ENCODE data around the gene YJEFN3. TPM values are rescaled to one million over a fixed set of nuclear protein-coding genes. Genes with fewer than 3 reads are reported as not detected.

Gene YJEFN3
- total and polyA plus RNA-seq, 2 of the 8 experiments (the other 6 are each of a cell fraction or from before 2014, with no cell fraction given): 5.7 to 9.4 TPM

DNA sequence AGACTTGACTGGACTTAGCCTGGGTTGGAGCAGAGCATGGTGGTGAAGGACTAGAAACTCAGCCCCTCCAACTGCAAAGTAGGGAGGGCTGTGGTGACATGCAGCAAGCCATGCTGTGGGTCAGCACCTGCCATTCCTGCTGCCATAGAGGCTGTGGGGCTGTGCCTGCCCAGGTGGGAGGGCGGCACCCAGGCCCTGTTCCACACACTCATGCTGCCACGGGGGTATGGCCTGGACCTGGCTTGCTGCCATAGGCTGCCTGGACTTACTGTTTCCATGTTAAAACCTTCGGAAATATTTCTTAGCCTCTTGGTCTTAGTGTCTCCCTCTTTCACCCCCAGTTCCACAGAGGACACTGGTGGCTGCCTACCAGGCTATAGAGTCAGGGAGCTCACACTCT is 38.7 kb downstream of the YJEFN3 start:
- Histone ChIP-seq H3K56ac (replicated peaks; ENCODE audit: insufficient read length, low read depth, low read length) (no peak overlapping the region), H3K79me1 (ENCODE audit: low read depth, low read length) (no peaks in the 10 kb centered on the region; the same call in 1 of the 2 replicates), H3K27ac (ENCODE audit: low read depth, low read length) (no peak overlapping the region), H2AFZ (ENCODE audit: low read length) (no peak overlapping the region), H2AK5ac (ENCODE audit: low read depth, low read length) (no peak overlapping the region), H3K9me3 (ENCODE audit: insufficient read depth in 2 of 2, low read depth in 1 of 2, low read length in 1 of 2) (no peaks in the 10 kb centered on the region), H4K8ac (ENCODE audit: extremely low read depth, insufficient read depth, low read length) (no peak overlapping the region), H2BK5ac (ENCODE audit: low read depth, low read length) (no peak overlapping the region; the same call in 1 of the 2 replicates), H3K79me2 (ENCODE audit: control insufficient read depth in 1 of 2, insufficient read depth in 2 of 2, low read length in 2 of 2) (no peaks in the 10 kb centered on the region), H3K14ac (ENCODE audit: insufficient read length) (no peak overlapping the region), H3K23ac (ENCODE audit: insufficient read length) (no peak overlapping the region), H4K5ac (ENCODE audit: insufficient read length, low read depth, low read length) (no peak overlapping the region), H3K4me1 (replicated peaks in 1 of 4; ENCODE audit: control insufficient read depth in 3 of 4, insufficient read depth in 4 of 4, low read length in 3 of 4) (peaks cover 0 to 6% (median 0%) of the 10 kb centered on the region in 4 experiments; a peak in 3 of 7 replicates), H4K20me1 (replicated peaks in 1 of 2; ENCODE audit: control insufficient read depth in 1 of 2, insufficient read depth in 2 of 2, low read length in 2 of 2) (no peaks in the 10 kb centered on the region), H2BK120ac (replicated peaks; ENCODE audit: low read depth, low read length) (no peak overlapping the region), H3K4ac (replicated peaks; ENCODE audit: insufficient read length, low read depth, low read length) (no peak overlapping the region), H3K4me2 (ENCODE audit: insufficient read depth in 1 of 2, low read depth in 2 of 2, low read length in 2 of 2) (no peak overlapping the region), H2BK15ac (ENCODE audit: low read length) (no peak overlapping the region), H2BK20ac (ENCODE audit: low read length) (no peak overlapping the region), H4K91ac (replicated peaks; ENCODE audit: insufficient read length, low read length) (no peak overlapping the region), H3K18ac (ENCODE audit: extremely low read depth, low read length) (no peak overlapping the region), H2BK12ac (ENCODE audit: low read depth, low read length) (no peak overlapping the region), H3K36me3 (ENCODE audit: control insufficient read depth in 2 of 4, insufficient read depth in 4 of 4, low read length in 3 of 4) (no peaks in the 10 kb centered on the region; a peak in 1 of 8 replicates), H3K4me3 (ENCODE audit: extremely low read depth in 1 of 4, insufficient read depth in 2 of 4, low read depth in 3 of 4, low read length in 4 of 4) (no peak overlapping the region), H3K27me3 (replicated peaks in 1 of 4; ENCODE audit: control insufficient read depth in 3 of 4, extremely low read depth in 1 of 4, insufficient read depth in 3 of 4, low read length in 3 of 4) (no peaks in the 10 kb centered on the region), H3K23me2 (ENCODE audit: low read depth, low read length) (no peaks in the 10 kb centered on the region), H3K9ac (replicated peaks in 1 of 4; ENCODE audit: extremely low read depth in 1 of 4, low read depth in 3 of 4, low read length in 3 of 4) (no peak overlapping the region)
- FAIRE-seq (no peak), DNase-seq (ENCODE audit: low read depth in 1 of 2, low spot score in 2 of 2) (no peak)
- POLR2A ChIA-PET (ENCODE audit: partially characterized antibody): no interaction called here
- TF ChIP-seq JUND (IDR thresholded peaks at IDR 0.05; ENCODE audit: low read length): no peak
- TF ChIP-seq RBBP5 (IDR thresholded peaks at IDR 0.05; ENCODE audit: borderline replicate concordance, low read depth, low read length): no peak
- no peak for TF ChIP-seq EZH2 (IDR thresholded peaks at IDR 0.05; ENCODE audit: low read depth, low read length, severe bottlenecking)
- TF ChIP-seq, protein P1, sequence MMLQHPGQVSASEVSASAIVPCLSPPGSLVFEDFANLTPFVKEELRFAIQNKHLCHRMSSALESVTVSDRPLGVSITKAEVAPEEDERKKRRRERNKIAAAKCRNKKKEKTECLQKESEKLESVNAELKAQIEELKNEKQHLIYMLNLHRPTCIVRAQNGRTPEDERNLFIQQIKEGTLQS (IDR thresholded peaks at IDR 0.05; ENCODE audit: insufficient read depth, low read depth, low read length): no peak
- TF ChIP-seq CREB1 (IDR thresholded peaks at IDR 0.05): no peak
- no peak for TF ChIP-seq CEBPB (IDR thresholded peaks at IDR 0.05; ENCODE audit: low read depth, low read length)
- TF ChIP-seq KDM4A (IDR thresholded peaks at IDR 0.05; ENCODE audit: low read depth, low read length, severe bottlenecking): no peak
- TF ChIP-seq, protein P2, sequence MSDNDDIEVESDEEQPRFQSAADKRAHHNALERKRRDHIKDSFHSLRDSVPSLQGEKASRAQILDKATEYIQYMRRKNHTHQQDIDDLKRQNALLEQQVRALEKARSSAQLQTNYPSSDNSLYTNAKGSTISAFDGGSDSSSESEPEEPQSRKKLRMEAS (IDR thresholded peaks at IDR 0.05): no peak
- TF ChIP-seq RAD21 (IDR thresholded peaks at IDR 0.05 in 1 of 2, conservative IDR thresholded peaks at IDR 0.05 in 1 of 2; ENCODE audit: low read depth in 2 of 2, low read length in 2 of 2): no peak
- WGBS, 2 experiments (ENCODE audit: extremely low coverage in 1 of 2, insufficient coverage in 1 of 2, insufficient read length in 1 of 2, insufficient replicate concordance in 2 of 2, low coverage in 1 of 2, low lambda C conversion rate in 2 of 2, missing lambda C conversion rate in 1 of 2): 79% methylated on average over 3 of the region's 3 CpGs; no CpG with 5 or more reads in 1 of the 2 experiments
- CTCF ChIA-PET (ENCODE audit: partially characterized antibody): interaction anchor here (0.9 to 20.0 kb wide), 6 partner anchors 9 to 76 kb away, joined by 3 to 223 read pairs (median 5); partner anchors contain the start of gene GMIP

Data from H1 (cell line).